Astrocyte (in vitro differentiated cells and primary cell): ENCODE measurements around the gene UVSSA. TPM values are rescaled to one million over a fixed set of nuclear protein-coding genes. Genes with fewer than 3 reads are reported as not detected.
A peak's percentile ranks its signal among the peaks of the same experiment; 100 is the strongest.

Experiments
- DNase-seq: peaks from one replicate; pipeline ENCODE4 v3.0.0-alpha.2; 2010; ENCODE audit warnings: low read depth
- FAIRE-seq: peaks from 2 replicates; lab custom pipeline; 2011; peaks lifted over from hg19 to GRCh38; lab: Jason Lieb, UNC
- H2AFZ ChIP-seq: 2 replicates; pipeline ENCODE4 v1.6.0; 2012; ENCODE audit warnings: low read depth, low read length, inconsistent platforms
- H3K27ac ChIP-seq: 2 replicates; pipeline ENCODE4 v1.5.1; 2011; ENCODE audit warnings: low read depth, low read length, inconsistent platforms
- H3K27me3 ChIP-seq: 2 replicates; pipeline ENCODE4 v1.6.0; 2011; ENCODE audit warnings: low read length, inconsistent platforms; ENCODE audit not compliant: insufficient read depth
- H3K36me3 ChIP-seq: 2 replicates; pipeline ENCODE4 v1.5.1; 2011; ENCODE audit warnings: low read length, inconsistent platforms; ENCODE audit not compliant: insufficient read depth
- H3K4me1 ChIP-seq: 2 replicates; pipeline ENCODE4 v1.5.1; 2011; ENCODE audit warnings: low read length, inconsistent platforms; ENCODE audit not compliant: insufficient read depth
- H3K4me2 ChIP-seq: 2 replicates; pipeline ENCODE4 v1.6.0; 2012; ENCODE audit warnings: low read length, inconsistent platforms
- H3K4me3 ChIP-seq: 2 replicates; pipeline ENCODE4 v1.5.1; 2011; ENCODE audit warnings: low read depth, mild to moderate bottlenecking, low read length, inconsistent platforms; ENCODE audit not compliant: insufficient read depth
- H3K79me2 ChIP-seq: 2 replicates; pipeline ENCODE4 v1.6.0; 2012; ENCODE audit warnings: mild to moderate bottlenecking, low read length, inconsistent platforms; ENCODE audit not compliant: insufficient read depth
- H3K9ac ChIP-seq: 2 replicates; pipeline ENCODE4 v1.6.0; 2012; ENCODE audit warnings: mild to moderate bottlenecking, low read length, inconsistent platforms
- H3K9me3 ChIP-seq: 2 replicates; pipeline ENCODE4 v1.5.1; 2012; ENCODE audit warnings: low read depth, mild to moderate bottlenecking, low read length, inconsistent platforms; ENCODE audit not compliant: insufficient read depth
- H4K20me1 ChIP-seq: 2 replicates; pipeline ENCODE4 v1.6.0; 2012; ENCODE audit warnings: low read length, inconsistent platforms; ENCODE audit not compliant: insufficient read depth
- H3K27ac Mint-ChIP-seq: one replicate; pipeline ENCODE4 v1.8.0; 2021; ENCODE audit warnings: mild to moderate bottlenecking, mixed read lengths; ENCODE audit not compliant: unreplicated experiment
- H3K27me3 Mint-ChIP-seq: one replicate; pipeline ENCODE4 v1.8.0; 2021; ENCODE audit warnings: low read depth, mixed read lengths; ENCODE audit not compliant: unreplicated experiment
- H3K36me3 Mint-ChIP-seq: one replicate; pipeline ENCODE4 v1.8.0; 2021; ENCODE audit warnings: low read depth, mixed read lengths; ENCODE audit not compliant: unreplicated experiment
- H3K4me1 Mint-ChIP-seq: one replicate; pipeline ENCODE4 v1.8.0; 2021; ENCODE audit warnings: low read depth, mixed read lengths; ENCODE audit not compliant: unreplicated experiment
- H3K4me3 Mint-ChIP-seq: one replicate; pipeline ENCODE4 v1.8.0; 2021; ENCODE audit warnings: mild to moderate bottlenecking, moderate library complexity, mixed read lengths; ENCODE audit not compliant: unreplicated experiment
- H3K9me3 Mint-ChIP-seq: one replicate; pipeline ENCODE4 v1.8.0; 2021; ENCODE audit warnings: mild to moderate bottlenecking, mixed read lengths; ENCODE audit not compliant: unreplicated experiment
- EZH2 ChIP-seq: IDR thresholded peaks from 2 replicates; pipeline ENCODE4 v1.6.1; 2012; ENCODE audit warnings: mild to moderate bottlenecking, low read length, inconsistent platforms; ENCODE audit not compliant: insufficient read depth
- total RNA-seq: library from RNA; stranded (reverse); gene quantifications from 2 replicates; pipeline ENCODE4 v1.2.1, GENCODE V29; 2021
- TF ChIP-seq, protein P1 (sequence below): IDR thresholded peaks from 2 replicates; pipeline ENCODE4 v1.5.1; 2011; ENCODE audit warnings: low read depth, mild to moderate bottlenecking, inconsistent platforms, low read length, moderate library complexity; ENCODE audit not compliant: insufficient read depth

Gene UVSSA
- total RNA-seq, 1 donor from 2014 or later = 14.8 TPM

DNA sequence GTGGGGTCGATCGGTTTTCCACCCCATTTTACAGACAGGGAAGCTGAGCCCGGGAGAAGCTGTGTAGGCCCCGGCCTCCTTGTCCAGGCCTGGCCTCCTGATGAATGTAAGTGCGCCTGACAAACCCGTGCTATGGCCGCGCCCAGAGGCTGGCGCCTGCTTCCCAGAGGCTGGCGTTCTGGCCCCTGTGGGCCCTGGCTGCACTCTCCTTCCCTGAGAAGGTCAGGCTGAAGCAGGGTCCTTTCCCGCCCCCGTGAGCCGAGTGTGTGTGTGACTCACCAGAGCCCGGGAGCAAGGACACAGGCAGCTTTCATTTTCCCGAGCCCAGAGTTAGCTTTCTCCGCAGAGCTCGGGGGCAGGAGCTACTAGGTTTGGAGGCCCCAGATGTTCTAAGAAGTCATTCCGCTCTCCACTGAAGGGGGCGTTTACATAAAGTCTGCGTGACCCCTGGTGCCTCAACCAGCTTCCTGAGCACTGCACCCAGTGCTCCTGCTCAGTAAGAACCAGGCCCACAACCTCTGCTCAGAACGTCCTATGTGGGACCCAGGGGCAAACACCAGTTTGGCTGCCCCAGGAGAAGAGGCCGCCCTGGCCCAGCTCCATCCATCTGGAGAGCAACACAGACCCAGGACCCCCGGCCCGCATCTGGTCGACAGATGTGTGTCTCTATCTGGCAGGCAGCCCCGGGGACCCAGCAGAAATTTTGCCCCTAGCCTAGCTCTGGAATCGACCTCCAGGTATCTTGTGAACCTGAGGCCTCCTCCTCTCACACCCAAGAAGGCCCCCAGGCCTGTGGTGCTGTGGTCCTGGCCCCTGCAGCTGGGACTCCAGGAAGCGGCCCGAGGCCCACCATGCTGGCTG is 13.6 kb downstream of the UVSSA start:
- H3K9me3 Mint-ChIP-seq = no peaks in the 10 kb centered on the region

DNA sequence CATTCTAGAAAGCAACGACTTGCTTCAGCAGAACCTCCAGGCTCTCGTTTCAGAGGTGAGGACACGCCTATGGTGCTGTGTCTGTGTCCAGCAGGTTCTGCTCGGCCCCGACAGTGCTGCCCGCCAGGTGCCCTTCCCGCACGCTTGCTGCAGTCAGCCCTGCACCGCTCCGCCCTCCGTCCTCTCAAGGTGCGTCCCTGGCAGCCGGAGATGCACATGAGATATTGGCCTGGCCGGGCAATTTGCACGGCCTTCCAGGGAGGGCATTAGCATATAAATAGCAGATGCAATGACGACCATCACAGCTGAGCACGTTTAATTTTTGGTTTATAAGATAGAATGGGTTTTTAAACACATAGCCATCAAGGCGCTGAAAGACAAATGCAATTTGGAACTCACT is 14.4 kb downstream of the UVSSA start:
- Histone ChIP-seq H2AFZ (no peak overlapping the region), H3K27me3 (no peaks in the 10 kb centered on the region), H3K9me3 (no peaks in the 10 kb centered on the region), H3K79me2 (no peaks in the 10 kb centered on the region), H3K4me3 (no peak overlapping the region), H3K4me2 (no peak overlapping the region), H3K27ac (no peak overlapping the region), H3K4me1 (peaks cover 4% of the 10 kb centered on the region), H3K36me3 (no peaks in the 10 kb centered on the region), H4K20me1 (no peaks in the 10 kb centered on the region), H3K9ac (no peak overlapping the region)
- H3K36me3 Mint-ChIP-seq = peaks cover 18% of the 10 kb centered on the region
- H3K27me3 Mint-ChIP-seq = no peaks in the 10 kb centered on the region
- H3K9me3 Mint-ChIP-seq = no peaks in the 10 kb centered on the region
- no peak overlapping the region for H3K27ac Mint-ChIP-seq
- FAIRE-seq = no peak
- no peak for TF ChIP-seq EZH2
- TF ChIP-seq, protein P1, sequence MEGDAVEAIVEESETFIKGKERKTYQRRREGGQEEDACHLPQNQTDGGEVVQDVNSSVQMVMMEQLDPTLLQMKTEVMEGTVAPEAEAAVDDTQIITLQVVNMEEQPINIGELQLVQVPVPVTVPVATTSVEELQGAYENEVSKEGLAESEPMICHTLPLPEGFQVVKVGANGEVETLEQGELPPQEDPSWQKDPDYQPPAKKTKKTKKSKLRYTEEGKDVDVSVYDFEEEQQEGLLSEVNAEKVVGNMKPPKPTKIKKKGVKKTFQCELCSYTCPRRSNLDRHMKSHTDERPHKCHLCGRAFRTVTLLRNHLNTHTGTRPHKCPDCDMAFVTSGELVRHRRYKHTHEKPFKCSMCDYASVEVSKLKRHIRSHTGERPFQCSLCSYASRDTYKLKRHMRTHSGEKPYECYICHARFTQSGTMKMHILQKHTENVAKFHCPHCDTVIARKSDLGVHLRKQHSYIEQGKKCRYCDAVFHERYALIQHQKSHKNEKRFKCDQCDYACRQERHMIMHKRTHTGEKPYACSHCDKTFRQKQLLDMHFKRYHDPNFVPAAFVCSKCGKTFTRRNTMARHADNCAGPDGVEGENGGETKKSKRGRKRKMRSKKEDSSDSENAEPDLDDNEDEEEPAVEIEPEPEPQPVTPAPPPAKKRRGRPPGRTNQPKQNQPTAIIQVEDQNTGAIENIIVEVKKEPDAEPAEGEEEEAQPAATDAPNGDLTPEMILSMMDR = no peak
- no peak overlapping the region for H3K4me3 Mint-ChIP-seq
- DNase-seq = no peak
- peaks cover 6% of the 10 kb centered on the region for H3K4me1 Mint-ChIP-seq

More for the DNA sequence above, 13.6 kb downstream of the UVSSA start:
- no peaks in the 10 kb centered on the region for H3K27me3 Mint-ChIP-seq
- Histone ChIP-seq H3K4me3 (no peak overlapping the region), H2AFZ (no peak overlapping the region), H3K9me3 (no peaks in the 10 kb centered on the region), H3K4me2 (peak overlapping the region; percentile 11), H3K36me3 (no peaks in the 10 kb centered on the region), H3K79me2 (no peaks in the 10 kb centered on the region), H3K27me3 (no peaks in the 10 kb centered on the region), H3K4me1 (peaks cover 4% of the 10 kb centered on the region), H3K9ac (no peak overlapping the region), H3K27ac (no peak overlapping the region), H4K20me1 (peaks cover 4% of the 10 kb centered on the region)
- H3K4me1 Mint-ChIP-seq = peaks cover 6% of the 10 kb centered on the region
- H3K4me3 Mint-ChIP-seq = no peak overlapping the region
- FAIRE-seq (no peak), DNase-seq (peak; percentile 43)
- H3K27ac Mint-ChIP-seq = peak overlapping the region; percentile 18
- no peak for TF ChIP-seq EZH2
- TF ChIP-seq, protein P1 = no peak
- H3K36me3 Mint-ChIP-seq = peaks cover 18% of the 10 kb centered on the region

DNA sequence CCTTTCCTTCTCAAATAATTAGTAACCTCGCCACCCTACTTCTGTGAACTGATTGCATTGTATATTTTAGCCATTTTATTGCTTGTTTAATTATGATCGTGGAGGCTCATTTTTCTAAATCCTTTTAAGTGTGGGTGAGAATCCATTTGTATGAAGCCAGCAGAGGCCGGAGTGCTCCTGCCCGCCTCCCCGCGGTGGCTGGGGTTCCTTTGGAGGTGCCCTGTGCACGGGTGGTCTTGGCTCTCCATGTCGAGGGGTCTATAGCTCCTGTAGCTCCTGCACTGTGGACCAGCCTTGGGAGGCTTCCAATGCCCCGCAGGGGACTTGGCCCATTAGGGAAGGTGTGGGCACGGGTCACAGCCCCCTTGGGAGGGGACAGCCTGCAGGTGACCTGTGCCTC is 15.0 kb downstream of the UVSSA start:
- Histone ChIP-seq H3K79me2 (no peaks in the 10 kb centered on the region), H3K4me3 (no peak overlapping the region), H2AFZ (no peak overlapping the region), H3K27me3 (no peaks in the 10 kb centered on the region), H3K4me2 (no peak overlapping the region), H4K20me1 (no peaks in the 10 kb centered on the region), H3K27ac (no peak overlapping the region), H3K36me3 (no peaks in the 10 kb centered on the region), H3K9ac (no peak overlapping the region), H3K9me3 (no peaks in the 10 kb centered on the region), H3K4me1 (peaks cover 4% of the 10 kb centered on the region)
- Mint-ChIP-seq H3K27me3 (no peaks in the 10 kb centered on the region), H3K27ac (no peak overlapping the region), H3K4me1 (peaks cover 6% of the 10 kb centered on the region), H3K4me3 (no peak overlapping the region), H3K36me3 (peaks cover 18% of the 10 kb centered on the region), H3K9me3 (no peaks in the 10 kb centered on the region)
- FAIRE-seq (no peak), DNase-seq (no peak)
- TF ChIP-seq, protein P1 = no peak
- TF ChIP-seq EZH2 = no peak
